Myocyte (in vitro differentiated cells): ENCODE data around the gene CAPRIN1. TPM values are rescaled to one million over a fixed set of nuclear protein-coding genes. Genes with fewer than 3 reads are reported as not detected.
"Not testable (repeated sequence)": the region's sequence is repeated elsewhere in the genome, so short reads cannot be mapped to it uniquely, and the experiment has no call there.

Source experiments
- DNase-seq: peaks from one replicate; pipeline ENCODE4 v3.0.0-alpha.2; 2012; ENCODE audit warnings: low read depth
- total RNA-seq: library from RNA; depleted of rRNA; stranded (reverse); fragments of >200 nt; gene quantifications from 2 replicates; pipeline ENCODE4 v1.2.3, GENCODE V29; 2014

The CAPRIN1 gene
- total RNA-seq, 1 donor from 2014 or later, result 177 TPM

DNA sequence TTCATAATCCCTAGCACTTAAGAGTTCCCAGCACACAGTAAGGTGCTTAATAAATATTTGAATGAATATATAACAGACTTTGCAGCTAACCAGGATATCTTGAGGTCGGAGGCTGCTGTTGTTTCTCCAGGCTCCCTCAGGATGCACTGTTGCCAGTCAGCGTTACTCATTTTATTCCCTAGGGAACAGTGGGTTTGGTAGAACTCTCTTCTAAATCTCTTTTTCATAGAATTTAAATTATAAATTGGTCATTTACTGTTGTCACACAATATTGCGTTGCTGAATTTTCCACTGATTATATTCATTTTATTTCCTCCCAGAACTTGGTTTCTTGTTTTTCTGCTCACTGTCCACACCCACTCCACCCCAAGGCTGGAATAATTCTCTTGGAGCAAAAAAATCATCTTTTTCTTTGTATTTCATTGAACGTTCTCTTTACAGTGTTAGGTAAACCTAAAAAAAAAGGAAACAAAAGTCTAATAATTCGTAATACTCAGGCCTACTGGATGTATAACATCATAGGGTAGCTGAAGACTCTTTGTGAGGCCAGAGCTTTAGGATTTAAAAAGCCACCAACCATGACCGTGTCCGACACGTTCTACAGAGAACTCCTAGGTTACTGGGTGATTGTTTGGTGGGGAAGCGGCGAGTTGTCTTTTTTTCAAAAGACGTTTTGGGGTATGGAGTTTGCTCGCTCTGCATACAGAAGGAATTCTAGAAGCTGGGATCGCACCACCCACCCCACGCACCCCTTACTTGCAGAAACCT is 766 bp upstream of the CAPRIN1 start:
- DNase-seq, result peak; percentile 74

DNA sequence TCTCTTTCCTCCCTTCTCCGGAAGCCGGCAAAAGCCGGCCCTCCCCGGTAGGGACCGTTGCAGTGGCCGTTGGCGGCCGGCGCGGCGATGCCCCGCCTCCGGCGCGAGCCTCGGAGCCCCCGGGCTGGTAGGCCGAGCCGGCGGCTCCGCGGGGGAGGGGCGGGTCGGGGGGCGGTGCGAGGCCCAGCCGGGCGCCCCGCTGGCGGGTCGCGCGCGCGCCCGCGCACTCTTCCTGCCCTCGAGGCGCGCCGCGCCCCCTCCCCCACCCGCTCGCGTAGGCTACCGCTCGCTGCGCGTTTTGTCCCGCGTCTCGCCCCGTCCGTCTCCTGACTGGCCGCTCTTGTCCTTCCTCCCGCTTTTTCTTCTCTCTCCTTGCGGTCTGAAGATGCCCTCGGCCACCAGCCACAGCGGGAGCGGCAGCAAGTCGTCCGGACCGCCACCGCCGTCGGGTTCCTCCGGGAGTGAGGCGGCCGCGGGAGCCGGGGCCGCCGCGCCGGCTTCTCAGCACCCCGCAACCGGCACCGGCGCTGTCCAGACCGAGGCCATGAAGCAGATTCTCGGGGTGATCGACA is 591 bp downstream of the CAPRIN1 start:
- peak; percentile 89 for DNase-seq

GRCh38 chr11:34052608-34053160 is 1.2 kb downstream of the CAPRIN1 start:
- peak; percentile 28 for DNase-seq

DNA sequence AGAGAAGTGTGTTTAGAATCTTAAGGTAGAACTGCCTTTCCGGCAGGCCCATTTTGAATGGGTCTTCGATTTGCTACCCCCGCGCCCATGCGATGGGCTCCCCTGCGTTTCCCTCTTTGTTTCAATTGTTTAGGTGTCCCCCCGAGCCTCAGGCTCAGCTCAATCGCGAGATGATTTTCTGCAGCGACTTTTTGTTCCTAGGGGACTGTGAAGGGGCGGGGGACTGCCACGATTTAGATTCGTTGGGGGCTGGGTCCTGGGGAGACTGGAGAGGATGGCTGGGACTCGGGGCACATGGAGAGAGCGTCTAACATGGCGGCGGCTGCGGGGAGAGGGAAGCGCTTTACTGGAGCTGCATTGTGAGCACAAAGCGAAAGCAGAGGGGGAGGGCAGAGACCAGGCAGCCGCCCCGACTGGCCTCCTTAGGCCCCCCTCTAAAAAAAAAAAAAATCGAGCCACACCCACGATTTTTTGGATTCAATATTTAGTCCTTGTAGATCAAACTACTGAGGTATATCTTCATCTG is 1.7 kb downstream of the CAPRIN1 start:
- peak; percentile 79 for DNase-seq

DNA sequence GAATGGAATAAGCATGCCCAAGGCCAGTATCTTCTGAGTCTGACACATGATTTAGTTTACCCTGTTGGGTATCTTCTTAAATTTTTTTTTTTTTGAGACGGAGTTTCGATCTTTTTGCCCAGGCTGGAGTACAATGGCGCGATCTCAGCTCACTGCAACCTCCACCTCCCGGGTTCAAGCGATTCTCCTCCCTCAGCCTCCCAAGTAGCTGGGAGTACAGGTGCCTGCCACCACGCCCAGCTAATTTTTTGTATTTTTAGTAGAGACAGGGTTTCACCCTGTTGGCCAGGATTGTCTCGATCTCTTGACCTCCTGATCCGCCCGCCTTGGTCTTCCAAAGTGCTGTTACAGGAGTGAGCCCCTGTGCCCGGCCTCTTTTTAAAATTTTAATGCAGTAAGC is 2.8 kb downstream of the CAPRIN1 start:
- not testable (repeated sequence) for DNase-seq

GRCh38 chr11:34055218-34056000 is 3.9 kb downstream of the CAPRIN1 start:
- DNase-seq, result no peak

- DNase-seq, result no peak
Measured at GRCh38 chr11:34056672-34057071, 5.1 kb downstream of the CAPRIN1 start.

- DNase-seq, result no peak
Measured at GRCh38 chr11:34063061-34063795, 11.7 kb downstream of the CAPRIN1 start.

GRCh38 chr11:34064291-34064690 is 12.8 kb downstream of the CAPRIN1 start:
- no peak for DNase-seq

DNA sequence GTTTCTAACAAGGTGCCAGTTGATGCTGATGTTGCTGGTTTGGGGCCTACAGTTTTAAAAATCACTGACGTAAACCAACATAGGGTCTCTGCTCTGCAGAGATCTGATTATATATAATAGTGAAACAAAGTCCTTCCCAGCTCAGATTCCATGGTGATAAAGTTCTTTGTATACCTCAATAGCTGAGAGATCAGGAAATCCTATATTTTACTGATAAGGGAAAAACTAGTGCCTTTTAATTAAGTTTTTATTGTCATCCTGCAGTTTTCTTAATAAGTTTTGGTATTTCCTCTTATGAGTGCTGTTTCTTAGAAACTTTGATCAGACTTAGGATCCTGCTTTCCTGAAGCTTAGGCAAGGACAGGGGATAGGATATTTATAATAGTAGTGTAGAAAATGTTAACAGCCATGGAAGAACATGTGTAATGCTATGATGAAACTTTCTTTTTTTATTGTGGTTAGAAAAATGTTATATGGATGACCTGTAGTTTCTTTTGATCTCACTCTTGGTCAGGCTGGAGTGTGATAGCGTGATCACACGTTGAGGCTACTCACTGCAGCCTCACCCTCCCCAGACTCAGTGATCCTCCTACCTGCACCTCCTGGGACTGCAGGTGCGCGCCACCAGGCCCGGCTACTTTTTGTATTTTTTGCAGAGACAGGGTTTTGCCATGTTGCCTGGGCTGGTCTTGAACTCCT is 14.1 kb downstream of the CAPRIN1 start:
- DNase-seq, result no peak

DNA sequence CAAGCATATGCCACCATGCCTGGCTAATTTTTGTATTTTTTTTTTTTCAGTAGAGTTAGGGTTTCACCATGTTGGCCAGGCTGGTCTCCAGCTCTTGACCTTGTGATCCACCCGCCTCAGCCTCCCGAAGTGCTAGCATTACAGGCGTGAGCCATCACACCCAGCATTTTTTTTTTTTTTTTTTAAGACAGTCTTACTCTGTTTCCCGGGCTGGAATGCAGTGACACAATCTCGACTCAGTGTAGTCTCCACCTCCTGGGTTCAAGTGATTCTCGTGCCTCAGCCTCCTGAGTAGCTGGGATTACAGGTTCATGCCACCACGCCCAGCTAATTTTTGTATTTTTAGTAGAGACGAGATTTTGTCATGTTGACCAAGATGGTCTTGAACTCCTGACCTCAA is 15.2 kb downstream of the CAPRIN1 start:
- DNase-seq, result not testable (repeated sequence)

GRCh38 chr11:34067383-34068065 is 16.0 kb downstream of the CAPRIN1 start:
- no peak for DNase-seq

DNA sequence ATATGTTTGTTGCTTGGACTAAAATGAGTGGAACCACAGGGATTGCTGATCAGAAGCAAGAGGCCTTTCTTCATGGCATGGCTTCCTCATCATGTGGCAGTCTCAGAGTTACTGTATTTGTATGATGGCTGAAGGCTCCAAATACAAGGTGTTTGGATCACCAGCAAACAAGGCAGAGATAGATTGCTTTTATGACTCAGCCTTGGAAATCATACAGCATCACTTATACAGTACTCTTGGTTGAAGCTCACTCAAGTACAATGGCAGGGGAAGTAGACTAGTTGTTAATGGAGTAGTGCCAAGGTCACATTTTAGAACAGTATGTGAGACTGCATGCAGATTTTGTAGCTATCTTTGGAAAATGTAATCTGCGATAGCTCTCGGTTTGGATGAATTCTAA is 16.6 kb downstream of the CAPRIN1 start:
- no peak for DNase-seq

- DNase-seq, result not testable (repeated sequence)
Measured at GRCh38 chr11:34071306-34071705, 19.8 kb downstream of the CAPRIN1 start.

DNA sequence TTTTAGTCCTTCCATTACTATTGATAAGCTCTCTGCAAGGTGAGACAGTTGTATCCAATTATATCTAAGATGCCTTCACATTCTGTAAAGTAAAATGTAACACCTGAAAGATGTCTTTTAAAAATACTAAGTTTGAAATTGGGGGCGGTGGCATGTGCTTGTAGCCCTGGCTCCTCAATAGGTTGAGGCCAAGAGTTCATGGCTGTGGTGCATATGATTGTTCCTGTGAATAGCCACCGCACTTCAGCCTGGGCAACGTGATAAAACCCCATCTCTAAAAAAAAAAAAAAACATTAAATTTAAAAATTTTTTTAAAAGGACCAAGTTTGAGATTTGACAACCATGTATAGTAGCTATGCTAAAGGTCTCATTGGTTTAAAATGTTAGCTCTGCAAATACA is 20.5 kb downstream of the CAPRIN1 start:
- DNase-seq, result no peak

GRCh38 chr11:34072832-34073231 is 21.3 kb downstream of the CAPRIN1 start:
- no peak for DNase-seq

GRCh38 chr11:34074391-34074790 is 22.9 kb downstream of the CAPRIN1 start:
- no peak for DNase-seq

DNA sequence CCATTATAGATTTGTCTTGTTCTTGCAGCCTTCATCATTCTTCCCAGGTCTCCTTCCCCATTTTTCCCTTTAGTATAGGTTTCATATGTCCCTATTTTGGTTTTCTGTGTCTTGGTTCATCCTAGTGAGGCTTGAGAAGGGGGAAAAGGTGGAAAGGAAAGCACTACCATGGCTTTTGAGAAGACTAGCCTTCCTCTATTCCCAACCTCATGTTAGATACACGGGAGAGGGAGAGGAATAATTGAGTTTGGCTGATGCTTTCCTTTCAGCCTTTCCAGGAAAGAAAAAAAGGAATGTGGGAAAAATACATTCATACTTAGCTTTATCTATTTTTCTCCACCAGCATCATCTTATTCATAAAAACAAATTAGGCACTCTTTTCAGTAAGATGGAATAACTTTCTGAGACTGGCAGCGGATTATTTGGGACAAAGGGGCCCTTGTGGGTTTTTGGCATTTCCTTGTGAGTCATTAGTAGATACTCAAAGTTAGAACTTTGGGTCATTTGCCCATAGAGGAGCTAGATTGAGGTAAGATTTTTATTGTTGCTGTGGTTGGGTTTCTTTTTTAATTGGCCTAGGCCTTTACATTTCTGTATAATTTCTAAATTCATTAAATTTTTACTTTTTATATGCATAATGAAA is 23.8 kb downstream of the CAPRIN1 start:
- peak; percentile 46 for DNase-seq

DNA sequence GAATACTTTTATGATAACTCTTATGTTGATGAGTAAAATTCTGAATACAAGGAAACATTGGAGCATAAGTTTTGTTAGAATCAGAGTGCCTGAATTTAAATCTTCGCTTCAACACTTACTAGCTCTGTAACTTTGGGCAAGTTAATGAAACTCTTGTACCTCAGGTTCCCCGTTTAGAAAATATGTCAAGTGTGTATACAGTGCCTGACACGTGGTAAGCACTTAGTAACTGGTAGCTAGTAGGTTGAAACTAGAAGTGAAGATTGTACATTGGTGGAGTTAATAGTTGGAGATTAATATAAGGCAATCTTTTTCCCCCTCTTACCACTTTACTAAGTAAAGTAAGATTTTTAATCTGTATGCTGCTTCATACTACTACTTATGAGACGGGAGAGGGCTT is 29.1 kb downstream of the CAPRIN1 start:
- DNase-seq, result no peak
